Astrocyte of the spinal cord (primary cell): ENCODE data around the gene PCSK6.
"Not testable (repeated sequence)": the region's sequence is repeated elsewhere in the genome, so short reads cannot be mapped to it uniquely, and the experiment has no call there.

Experiments
- DNase-seq: peaks from one replicate; pipeline ENCODE4 v3.0.0; 2011; ENCODE audit warnings: low read depth, low spot score
- H3K4me3 ChIP-seq: 2 replicates; pipeline ENCODE4 v1.5.1; 2011; ENCODE audit warnings: low read depth, mild to moderate bottlenecking, low read length, moderate library complexity
- CTCF ChIP-seq: IDR thresholded peaks from 2 replicates; pipeline ENCODE4 v1.5.1; 2012; ENCODE audit warnings: low read depth, mild to moderate bottlenecking, low read length, inconsistent platforms
- in situ Hi-C: cut with HindIII; loops from 2 replicates; pipeline ENCODE4 v1.10.0; 2017; ENCODE audit warnings: low sequenced_read_pairs

Gene PCSK6

GRCh38 chr15:101426761-101427333 lies 62.7 kb downstream of the PCSK6 start:
- no peak overlapping the region for H3K4me3 ChIP-seq
- TF ChIP-seq CTCF, result no peak
- DNase-seq, result no peak
- in situ Hi-C loops, result no loop called here

GRCh38 chr15:101425787-101426365 lies 63.6 kb downstream of the PCSK6 start:
- TF ChIP-seq CTCF, result no peak
- in situ Hi-C loops, result no loop called here
- DNase-seq, result no peak

GRCh38 chr15:101424984-101425383 lies 64.5 kb downstream of the PCSK6 start:
- DNase-seq, result no peak
- TF ChIP-seq CTCF, result no peak
- no peak overlapping the region for H3K4me3 ChIP-seq
- in situ Hi-C loops, result no loop called here

More at GRCh38 chr15:101425787-101426365, 63.6 kb downstream of the PCSK6 start:
- no peak overlapping the region for H3K4me3 ChIP-seq

GRCh38 chr15:101420232-101420631 lies 69.3 kb downstream of the PCSK6 start:
- in situ Hi-C loops, result no loop called here
- no peak for TF ChIP-seq CTCF
- H3K4me3 ChIP-seq, result no peak overlapping the region
- DNase-seq, result no peak

GRCh38 chr15:101416475-101416874 lies 73.0 kb downstream of the PCSK6 start:
- in situ Hi-C loops, H3K4me3 ChIP-seq, DNase-seq: not testable (repeated sequence)

- TF ChIP-seq CTCF, result no peak
- in situ Hi-C loops, result no loop called here
- no peak for DNase-seq
- no peak overlapping the region for H3K4me3 ChIP-seq
Measured at GRCh38 chr15:101413239-101413638, 76.3 kb downstream of the PCSK6 start.

GRCh38 chr15:101411581-101411980 lies 77.9 kb downstream of the PCSK6 start:
- no peak for DNase-seq
- TF ChIP-seq CTCF, result no peak
- in situ Hi-C loops, result no loop called here
- no peak overlapping the region for H3K4me3 ChIP-seq
